Measurements from ENCODE around the gene ETV3.

ETV3 gene

DNA sequence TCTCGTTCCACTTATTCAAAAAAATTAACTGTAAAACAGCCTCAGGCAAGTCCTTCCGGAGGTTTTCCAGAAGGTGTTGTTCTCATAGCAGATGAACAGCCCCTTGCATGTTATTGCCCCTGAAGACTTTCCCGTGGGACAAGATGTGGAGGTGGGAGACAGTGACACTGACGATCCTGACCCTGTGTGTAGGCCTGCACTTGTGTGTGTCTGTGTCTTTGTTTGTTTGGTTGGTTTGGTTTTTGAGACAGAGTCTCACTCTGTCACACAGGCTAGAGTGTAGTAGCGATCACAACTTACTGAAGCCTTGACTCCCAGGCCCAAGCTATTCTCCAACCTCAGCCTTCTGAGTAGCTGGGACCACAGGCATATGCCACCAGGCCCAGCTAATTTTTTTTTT is 51.2 kb downstream of the ETV3 start:
- no peak for DNase-seq

DNA sequence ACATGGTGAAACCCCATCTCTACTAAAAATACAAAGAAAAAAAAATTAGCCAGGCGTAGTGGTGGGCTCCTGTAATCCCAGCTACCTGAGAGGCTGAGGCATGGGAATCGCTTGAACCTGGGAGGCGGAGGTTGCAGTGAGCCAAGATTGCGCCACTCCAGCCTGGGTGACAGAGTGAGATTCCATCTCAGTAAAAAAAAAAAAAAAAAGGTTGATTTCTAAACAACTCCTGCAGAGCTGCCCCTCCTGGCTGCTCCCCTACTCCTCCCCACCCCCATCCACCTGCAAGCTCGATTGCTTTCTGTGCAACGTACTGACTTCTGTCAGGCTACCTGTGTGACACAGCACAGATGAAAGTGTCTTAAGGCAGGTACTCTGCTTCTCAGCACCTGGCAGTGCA is 51.9 kb downstream of the ETV3 start:
- DNase-seq, result no peak

DNA sequence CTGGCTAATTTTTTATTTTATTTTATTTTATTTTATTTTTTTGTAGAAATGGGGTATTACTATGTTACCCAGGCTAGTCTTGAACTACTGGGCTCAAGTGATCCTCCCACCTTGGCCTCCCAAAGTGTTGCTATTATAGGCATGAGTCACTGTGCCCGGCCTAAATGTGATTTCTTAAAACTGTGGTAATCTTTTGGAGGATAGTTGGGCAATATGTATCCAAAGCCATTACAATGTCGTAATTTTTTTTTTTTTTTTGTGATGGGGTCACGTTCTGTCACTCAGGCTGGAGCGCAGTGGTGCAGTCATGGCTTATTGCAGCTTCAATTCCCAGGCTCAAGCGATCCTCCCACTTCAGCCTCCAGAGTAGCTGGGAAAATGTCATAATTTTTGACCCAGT is 52.8 kb downstream of the ETV3 start:
- no peak for DNase-seq

DNA sequence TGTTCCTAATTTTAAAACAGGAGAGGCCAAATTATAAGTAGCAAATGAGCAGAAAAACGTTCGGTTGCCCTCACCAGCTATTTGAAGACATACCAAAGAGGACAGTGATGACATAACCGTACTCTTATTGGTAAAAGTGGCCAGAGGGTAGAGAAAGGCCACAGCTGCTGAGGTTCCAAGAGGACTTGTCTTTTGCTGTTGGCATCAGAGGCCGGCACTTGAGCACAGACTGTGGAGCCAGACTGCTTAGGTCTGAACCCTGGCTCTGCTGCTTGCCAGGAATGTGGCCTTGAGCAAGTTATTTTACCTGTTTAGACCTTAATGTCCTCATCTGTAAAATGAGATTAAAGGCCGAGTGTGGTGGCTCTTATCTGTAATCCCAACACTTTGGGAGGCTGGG is 53.5 kb downstream of the ETV3 start:
- no peak for DNase-seq

DNA sequence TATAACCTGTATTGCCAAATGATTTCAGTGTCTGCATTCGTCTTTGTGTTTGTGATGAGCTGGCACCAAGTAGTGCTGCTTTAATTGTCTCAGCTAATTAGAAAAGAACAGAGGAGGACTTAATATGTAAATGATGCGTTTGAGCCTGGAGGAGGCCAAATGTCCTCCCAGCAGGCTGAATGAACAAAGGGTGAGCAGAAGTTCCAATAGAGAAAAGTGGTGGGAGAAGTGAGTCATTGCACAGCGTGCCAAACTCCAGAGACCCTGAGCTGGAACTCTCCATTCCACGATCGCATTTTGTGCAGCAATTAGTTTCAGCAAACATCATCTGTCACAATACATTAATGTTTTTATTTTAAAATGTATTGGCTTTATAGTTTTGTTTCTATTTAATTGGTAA is 56.5 kb downstream of the ETV3 start:
- DNase-seq, result no peak

DNA sequence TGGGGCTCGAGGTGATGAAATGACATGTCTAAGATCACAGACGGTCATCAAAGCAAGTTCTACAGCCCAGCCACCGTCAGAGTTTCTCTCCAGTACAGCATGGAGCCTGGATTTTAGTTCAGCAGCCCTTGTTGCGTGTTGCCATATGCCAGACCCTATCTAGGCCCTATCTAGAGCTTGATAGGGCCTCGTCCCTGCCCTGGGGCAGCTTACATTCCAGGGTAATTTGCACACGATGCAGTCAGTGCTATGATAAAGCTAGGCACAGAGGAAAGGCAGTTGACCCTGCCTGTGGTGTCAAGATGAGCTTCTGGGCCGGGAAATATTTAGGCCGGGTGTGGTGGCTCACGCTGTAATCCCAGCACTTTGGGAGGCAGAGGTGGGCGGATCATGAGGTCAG is 57.5 kb downstream of the ETV3 start:
- no peak for DNase-seq

DNA sequence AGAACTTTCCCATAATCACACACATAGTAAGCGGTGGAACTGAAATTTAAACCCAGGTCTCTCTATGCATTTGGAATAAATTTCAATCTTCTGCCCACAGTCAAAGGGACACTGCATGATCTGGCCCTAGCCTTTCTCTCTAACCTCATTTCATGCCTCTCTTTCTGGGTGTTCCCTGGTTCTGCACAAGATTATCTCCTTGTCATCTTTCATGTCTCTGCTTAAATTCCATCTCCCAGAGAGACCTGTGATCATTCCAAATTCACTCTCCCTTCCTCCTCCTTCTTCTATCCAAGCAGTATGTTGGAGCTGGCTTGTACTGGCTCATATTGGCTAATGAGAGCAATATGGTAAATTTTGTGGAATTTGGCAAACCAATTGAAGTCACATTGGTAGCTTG is 60.8 kb downstream of the ETV3 start:
- no peak for DNase-seq

DNA sequence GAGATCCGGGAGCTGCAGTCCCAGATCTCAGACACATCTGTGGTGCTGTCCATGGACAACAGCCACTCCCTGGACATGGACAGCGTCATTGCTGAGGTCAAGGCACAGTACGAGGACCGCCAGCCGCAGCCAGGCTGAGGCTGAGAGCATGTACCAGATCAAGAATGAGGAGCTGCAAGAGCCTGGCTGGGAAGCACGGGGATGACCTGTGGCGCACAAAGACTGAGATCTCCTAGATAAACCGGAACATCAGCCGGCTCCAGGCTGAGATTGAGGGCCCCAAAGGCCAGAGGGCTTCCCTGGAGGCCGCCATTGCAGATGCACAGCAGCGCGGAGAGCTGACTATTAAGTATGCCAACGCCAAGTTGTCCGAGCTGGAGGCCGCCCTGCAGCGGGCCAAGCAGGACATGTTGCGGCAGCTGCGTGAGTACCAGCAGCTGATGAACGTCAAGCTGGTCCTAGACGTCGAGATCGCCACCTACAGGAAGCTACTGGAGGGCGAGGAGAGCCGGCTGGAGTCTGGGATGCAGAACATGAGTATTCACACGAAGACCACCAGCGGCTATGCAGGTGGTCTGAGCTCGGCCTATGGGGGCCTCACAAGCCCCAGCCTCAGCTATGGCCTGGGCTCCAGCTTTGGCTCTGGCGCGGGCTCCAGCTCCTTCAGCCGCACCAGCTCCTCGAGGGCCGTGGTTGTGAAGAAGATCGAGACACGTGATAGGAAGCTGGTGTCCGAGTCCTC is 64.1 kb downstream of the ETV3 start:
- no peak for DNase-seq

All from COR-L47 (cell line).